HepG2 (cell line): ENCODE data around the gene UBR7. TPM values are rescaled to one million over a fixed set of nuclear protein-coding genes. Genes with fewer than 3 reads are reported as not detected.

ENCODE experiments used
- CENPT ChIP-seq: sonication (generic); formaldehyde crosslinking; IDR thresholded peaks from 2 replicates; pipeline ENCODE4 v1.8.0; 2022; ENCODE audit warnings: low read depth, mild to moderate bottlenecking, moderate library complexity, missing genetic modification reagents
- ELK4 ChIP-seq: sonication (generic); formaldehyde crosslinking; IDR thresholded peaks from 2 replicates; pipeline ENCODE4 v1.9.0; 2021; ENCODE audit warnings: missing genetic modification reagents, borderline replicate concordance
- GMEB1 ChIP-seq: sonication (generic); formaldehyde crosslinking; IDR thresholded peaks from 2 replicates; pipeline ENCODE4 v1.5.1; 2020; ENCODE audit warnings: missing genetic modification reagents, mild to moderate bottlenecking, borderline replicate concordance
- MAX ChIP-seq: IDR thresholded peaks from 2 replicates; pipeline ENCODE4 v1.6.1; 2012; ENCODE audit warnings: inconsistent platforms
- NAIF1 ChIP-seq: sonication (generic); formaldehyde crosslinking; IDR thresholded peaks from 2 replicates; pipeline ENCODE4 v1.5.0; 2020; ENCODE audit warnings: mild to moderate bottlenecking, missing genetic modification reagents, borderline replicate concordance
- PRDM15 ChIP-seq: sonication (generic); formaldehyde crosslinking; IDR thresholded peaks from 2 replicates; pipeline ENCODE4 v1.4.0; 2020; ENCODE audit warnings: missing genetic modification reagents
- SAP130 ChIP-seq: IDR thresholded peaks from 2 replicates; pipeline ENCODE4 v1.6.1; 2016; ENCODE audit warnings: low read depth
- SRSF4 ChIP-seq: fragments of 200-400 bp; formaldehyde crosslinking; IDR thresholded peaks from one replicate; pipeline ENCODE4 v1.6.1; 2018; ENCODE audit warnings: mild to moderate bottlenecking, low read depth, low read length, moderate library complexity; ENCODE audit not compliant: poor library complexity, severe bottlenecking
- TRIM22 ChIP-seq: fragments of 450-650 bp; IDR thresholded peaks from 2 replicates; pipeline ENCODE4 v1.6.1; 2017
- ZFP36 ChIP-seq: fragments of 150-350 bp; IDR thresholded peaks from 2 replicates; pipeline ENCODE4 v1.6.1; 2018; ENCODE audit warnings: borderline replicate concordance, low read length, low read depth; ENCODE audit not compliant: partially characterized antibody
- ZFP36L1 ChIP-seq: sonication (generic); formaldehyde crosslinking; IDR thresholded peaks from 2 replicates; pipeline ENCODE4 v1.8.0; 2022; ENCODE audit warnings: mild to moderate bottlenecking, missing genetic modification reagents, moderate library complexity
- ZNF569 ChIP-seq: sonication (generic); formaldehyde crosslinking; IDR thresholded peaks from 2 replicates; pipeline ENCODE4 v1.5.0; 2020; ENCODE audit warnings: mild to moderate bottlenecking, missing genetic modification reagents, moderate library complexity, borderline replicate concordance
- ZNF598 ChIP-seq: sonication (generic); formaldehyde crosslinking; IDR thresholded peaks from 2 replicates; pipeline ENCODE4 v1.5.1; 2020; ENCODE audit warnings: mild to moderate bottlenecking, missing genetic modification reagents, borderline replicate concordance
- ZNF687 ChIP-seq: sonication (generic); formaldehyde crosslinking; IDR thresholded peaks from 2 replicates; pipeline ENCODE4 v1.5.1; 2020; ENCODE audit warnings: mild to moderate bottlenecking, missing genetic modification reagents, moderate library complexity
- polyA plus RNA-seq, 8 experiments: library from polyadenylated mRNA; depleted of rRNA in 3 of 8; stranded (reverse) in 7 of 8; unstranded in 1 of 8; fragments of >200 nt; fragmentation: Illumina TruSeq in 4 of 8; extraction: Trizol in 4 of 8; gene quantifications; 2 replicates each; pipeline versions ENCODE4 v1.2.1 to v1.2.3, GENCODE V29; 2011 to 2016; ENCODE audit warnings: low read depth in 4 of 8, missing spikeins in 1 of 8, mixed read lengths in 1 of 8; ENCODE audit not compliant: insufficient read depth in 1 of 8
- total RNA-seq, 5 experiments: library from RNA; depleted of rRNA; stranded (reverse); fragments of >200 nt; fragmentation: Illumina TruSeq; extraction: Trizol; gene quantifications; 2 replicates each; pipeline ENCODE4 v1.2.3, GENCODE V29; 2016; ENCODE audit warnings: low read depth in 1 of 5

UBR7 gene
- total and polyA plus RNA-seq, 2 of the 13 experiments (the other 11 are each of a cell fraction or from before 2014, with no cell fraction given), result 11.0 to 19.7 TPM

GRCh38 chr14:93173943-93174395 is 33.1 kb upstream of the UBR7 start (continued):
- TF ChIP-seq ZNF687 (peak; percentile 52; the same call in 1 of the 2 replicates), PRDM15 (peak; percentile 81; the same call in 1 of the 2 replicates), SRSF4 (no peak), MAX (peak; percentile 51; the same call in 1 of the 2 replicates), ZNF569 (no peak), ZFP36 (no peak), ZFP36L1 (CRISPR knock-in tag) (no peak), SAP130 (CRISPR knock-in tag) (peak; percentile 41; the same call in 1 of the 2 replicates), ELK4 (CRISPR knock-in tag) (no peak), CENPT (CRISPR knock-in tag) (no peak), GMEB1 (CRISPR knock-in tag) (no peak), NAIF1 (CRISPR knock-in tag) (no peak), ZNF598 (CRISPR knock-in tag) (no peak), TRIM22 (no peak)
